BJ (cell line): Measurements from ENCODE around the gene IFIH1. TPM values are rescaled to one million over a fixed set of nuclear protein-coding genes. Genes with fewer than 3 reads are reported as not detected.

ENCODE experiments used
- CTCF ChIA-PET: fragments of 350-600 bp; formaldehyde crosslinking; extraction: SDS; loops from one replicate; lab custom pipeline; 2021; ENCODE audit warnings: antibody characterized with exemption, inconsistent platforms; lab: Yijun Ruan, JAX
- POLR2A ChIA-PET: fragments of 300-600 bp; sonication (Branson Sonifier 250); formaldehyde crosslinking; extraction: SDS; loops from one replicate; lab custom pipeline; 2021; ENCODE audit warnings: antibody characterized with exemption; lab: Charles Lee
- DNase-seq: peaks from one replicate; pipeline ENCODE4 v3.0.0-alpha.2; 2011; ENCODE audit warnings: low read depth
- H3K27me3 ChIP-seq: 2 replicates; pipeline ENCODE4 v1.6.0; 2011; ENCODE audit warnings: low read length; ENCODE audit not compliant: control insufficient read depth, insufficient read depth
- H3K36me3 ChIP-seq: 2 replicates; pipeline ENCODE4 v1.5.1; 2011; ENCODE audit warnings: low read length; ENCODE audit not compliant: control insufficient read depth, insufficient read depth
- H3K4me3 ChIP-seq: 2 replicates; pipeline ENCODE4 v1.5.1; 2011; ENCODE audit warnings: low read depth, mild to moderate bottlenecking, control low read depth, low read length
- polyA plus RNA-seq: library from polyadenylated mRNA; depleted of rRNA; stranded (reverse); fragments of >200 nt; gene quantifications from 2 replicates; pipeline ENCODE4 v1.2.3, GENCODE V29; 2011
- TF ChIP-seq, protein P1 (sequence below): IDR thresholded peaks from 2 replicates; pipeline ENCODE4 v1.5.1; 2011; ENCODE audit warnings: low read depth, mild to moderate bottlenecking, control low read depth, inconsistent platforms, low read length, moderate library complexity; ENCODE audit not compliant: insufficient read depth

IFIH1 gene
- polyA plus RNA-seq, 1 experiment, result 0.47 TPM

DNA sequence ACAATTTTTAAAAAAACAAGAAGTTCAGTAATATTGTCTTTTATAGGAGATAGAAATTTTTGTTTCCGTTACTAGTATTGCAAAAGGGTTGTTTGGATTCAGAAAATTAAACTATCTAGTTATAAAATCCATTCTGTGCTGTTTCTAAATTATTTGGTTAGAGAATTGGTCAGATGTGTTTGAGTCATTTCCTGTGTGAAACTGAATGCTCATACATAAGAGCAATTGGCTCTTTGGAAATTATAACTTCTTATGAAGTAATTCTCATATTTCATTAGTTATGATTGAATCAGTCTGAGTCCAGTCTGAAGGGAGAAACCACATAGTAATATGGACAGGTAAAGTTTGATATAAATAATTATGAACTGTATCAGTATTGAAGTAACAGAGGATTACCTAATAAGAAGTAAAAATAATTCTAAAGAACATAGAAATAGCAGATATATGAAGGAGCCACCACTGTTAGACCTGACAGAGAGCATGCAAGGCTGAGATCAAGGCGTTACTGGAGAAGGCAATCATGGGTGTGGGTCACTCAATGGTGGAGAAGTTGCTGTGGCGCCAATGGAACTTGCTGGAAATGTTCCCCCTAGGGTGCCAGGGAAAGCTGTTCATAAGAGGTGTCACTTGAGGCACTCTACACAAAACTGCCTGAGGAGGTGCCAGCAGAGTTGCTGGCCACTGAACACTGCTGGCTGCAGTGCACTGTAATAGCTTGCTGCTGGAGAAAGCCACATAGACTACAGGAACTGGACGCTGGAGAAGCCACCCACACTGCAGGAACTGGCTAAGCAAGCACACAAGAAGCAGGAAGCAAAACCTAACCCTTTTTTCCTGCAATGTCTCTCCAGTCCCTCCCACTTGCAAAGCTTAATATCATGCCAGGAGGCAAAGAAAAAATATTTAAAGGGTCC lies 57.2 kb downstream of the IFIH1 start:
- no peak for DNase-seq
- Histone ChIP-seq H3K4me3 (no peak overlapping the region), H3K27me3 (no peaks in the 10 kb centered on the region), H3K36me3 (no peaks in the 10 kb centered on the region)
- POLR2A ChIA-PET, result no interaction called here
- TF ChIP-seq, protein P1, sequence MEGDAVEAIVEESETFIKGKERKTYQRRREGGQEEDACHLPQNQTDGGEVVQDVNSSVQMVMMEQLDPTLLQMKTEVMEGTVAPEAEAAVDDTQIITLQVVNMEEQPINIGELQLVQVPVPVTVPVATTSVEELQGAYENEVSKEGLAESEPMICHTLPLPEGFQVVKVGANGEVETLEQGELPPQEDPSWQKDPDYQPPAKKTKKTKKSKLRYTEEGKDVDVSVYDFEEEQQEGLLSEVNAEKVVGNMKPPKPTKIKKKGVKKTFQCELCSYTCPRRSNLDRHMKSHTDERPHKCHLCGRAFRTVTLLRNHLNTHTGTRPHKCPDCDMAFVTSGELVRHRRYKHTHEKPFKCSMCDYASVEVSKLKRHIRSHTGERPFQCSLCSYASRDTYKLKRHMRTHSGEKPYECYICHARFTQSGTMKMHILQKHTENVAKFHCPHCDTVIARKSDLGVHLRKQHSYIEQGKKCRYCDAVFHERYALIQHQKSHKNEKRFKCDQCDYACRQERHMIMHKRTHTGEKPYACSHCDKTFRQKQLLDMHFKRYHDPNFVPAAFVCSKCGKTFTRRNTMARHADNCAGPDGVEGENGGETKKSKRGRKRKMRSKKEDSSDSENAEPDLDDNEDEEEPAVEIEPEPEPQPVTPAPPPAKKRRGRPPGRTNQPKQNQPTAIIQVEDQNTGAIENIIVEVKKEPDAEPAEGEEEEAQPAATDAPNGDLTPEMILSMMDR, result no peak
- CTCF ChIA-PET, result interaction anchor here (0.6 to 0.9 kb wide), 2 partner anchors 33 to 41 kb away, joined by 3 to 5 read pairs; no protein-coding TSS in a partner anchor

GRCh38 chr2:162258686-162259085 lies 59.8 kb downstream of the IFIH1 start:
- Histone ChIP-seq H3K36me3 (no peaks in the 10 kb centered on the region), H3K4me3 (no peak overlapping the region), H3K27me3 (no peaks in the 10 kb centered on the region)
- DNase-seq, result no peak
- TF ChIP-seq, protein P1, result no peak
- CTCF ChIA-PET, result interaction anchor here (0.9 to 1.2 kb wide), 3 partner anchors 19 to 80 kb away, joined by 3 read pairs; no protein-coding TSS in a partner anchor
- POLR2A ChIA-PET, result no interaction called here

DNA sequence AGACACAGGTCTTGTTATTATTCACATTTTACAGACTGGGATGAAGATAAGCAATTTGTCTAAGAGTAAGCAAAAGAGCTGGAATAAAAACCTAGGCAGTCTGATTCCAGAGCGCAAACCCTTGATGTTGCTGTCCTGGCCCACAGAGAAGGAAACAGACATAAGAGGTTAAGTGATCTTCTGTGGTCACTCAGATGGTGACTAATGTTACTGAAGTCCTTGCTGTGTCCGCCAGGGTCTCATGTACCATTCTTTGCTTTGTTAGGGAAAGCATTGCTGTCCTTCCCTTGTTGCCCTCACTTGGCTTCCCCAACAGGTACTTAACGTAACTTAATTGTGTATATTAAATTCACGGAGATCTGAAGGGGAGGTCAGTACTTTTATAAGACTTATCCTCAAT lies 60.3 kb downstream of the IFIH1 start:
- ChIA-PET POLR2A (no interaction called here), CTCF (interaction anchor here (0.9 to 1.1 kb wide), 3 partner anchors 20 to 43 kb away, joined by 3 read pairs; no protein-coding TSS in a partner anchor)
- H3K36me3 ChIP-seq, result no peaks in the 10 kb centered on the region
- H3K27me3 ChIP-seq, result no peaks in the 10 kb centered on the region
- DNase-seq, result no peak
- H3K4me3 ChIP-seq, result no peak overlapping the region
- TF ChIP-seq, protein P1, result no peak

DNA sequence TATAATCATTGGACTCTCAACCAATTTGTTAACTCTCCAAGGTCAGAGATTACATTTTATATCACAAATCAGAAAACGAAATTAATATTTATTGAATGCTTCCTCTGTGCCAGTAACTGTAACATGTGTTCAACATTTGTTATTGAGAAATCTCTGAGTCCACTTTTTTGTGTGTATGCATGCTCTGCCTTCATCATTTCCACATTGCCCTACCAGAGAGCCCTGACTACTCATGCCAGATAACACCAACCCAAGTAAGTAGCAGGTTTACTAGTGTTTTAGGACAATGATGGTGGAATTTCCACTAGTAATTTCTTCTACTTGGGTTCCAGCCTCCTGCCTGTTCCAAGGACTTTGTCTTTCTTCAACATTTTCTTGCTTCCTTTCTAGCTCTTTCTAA lies 61.1 kb downstream of the IFIH1 start:
- POLR2A ChIA-PET, result no interaction called here
- CTCF ChIA-PET, result interaction anchor here (0.9 kb wide), 1 partner anchor 44 kb away, joined by 3 read pairs; no protein-coding TSS in a partner anchor
- Histone ChIP-seq H3K36me3 (no peaks in the 10 kb centered on the region), H3K27me3 (no peaks in the 10 kb centered on the region), H3K4me3 (no peak overlapping the region)
- TF ChIP-seq, protein P1, result no peak
- DNase-seq, result no peak

GRCh38 chr2:162256591-162256991 lies 61.9 kb downstream of the IFIH1 start:
- ChIA-PET POLR2A (interaction anchor here (0.5 to 0.7 kb wide), 2 partner anchors 30 to 80 kb away, joined by 3 to 13 read pairs; no protein-coding TSS in a partner anchor), CTCF (interaction anchor here (0.8 to 1.0 kb wide), 2 partner anchors 17 to 41 kb away, joined by 3 to 4 read pairs; no protein-coding TSS in a partner anchor)
- no peaks in the 10 kb centered on the region for H3K36me3 ChIP-seq
- H3K4me3 ChIP-seq, result no peak overlapping the region
- no peaks in the 10 kb centered on the region for H3K27me3 ChIP-seq
- TF ChIP-seq, protein P1, result no peak
- no peak for DNase-seq
